Breast epithelium (tissue), 4 donors: ENCODE data around the gene EGLN3. TPM values are rescaled to one million over a fixed set of nuclear protein-coding genes. Genes with fewer than 3 reads are reported as not detected.

ENCODE experiments used
- DNase-seq, 2 donors: peaks; one replicate each; pipeline ENCODE4 v3.0.0-alpha.2; 2019; ENCODE audit warnings: low spot score in 2 of 2
- H3K27ac ChIP-seq, 2 donors: fragments of 200-600 bp; sonication (generic) in 1 of 2; one replicate each; pipeline ENCODE4 v1.5.1; 2016 to 2019; ENCODE audit warnings: mild to moderate bottlenecking in 1 of 2
- H3K27me3 ChIP-seq, 2 donors: fragments of 200-600 bp; sonication (generic) in 1 of 2; one replicate each; pipeline versions ENCODE4 v1.5.1 to v1.6.0; 2017 to 2019; ENCODE audit warnings: control low read depth in 1 of 2, mild to moderate bottlenecking in 1 of 2
- H3K36me3 ChIP-seq: fragments of 200-600 bp; one replicate; pipeline ENCODE4 v1.5.1; 2019
- H3K4me1 ChIP-seq, 2 donors: fragments of 200-600 bp; sonication (generic); one replicate each; pipeline ENCODE4 v1.5.1; 2016 to 2019; ENCODE audit warnings: control low read depth in 1 of 2
- H3K4me3 ChIP-seq, 3 donors: fragments of 200-600 bp; sonication (generic); 1 replicate in 2 of 3; 2 replicates in 1 of 3; pipeline ENCODE4 v1.5.1; 2016 to 2019; ENCODE audit warnings: mild to moderate bottlenecking in 3 of 3, moderate library complexity in 2 of 3
- H3K9me3 ChIP-seq, 2 donors: fragments of 200-600 bp; sonication (generic) in 1 of 2; one replicate each; pipeline ENCODE4 v1.5.1; 2016 to 2019; ENCODE audit warnings: control low read depth in 1 of 2
- POLR2A ChIP-seq: fragments of 450-650 bp; IDR thresholded peaks from one replicate; pipeline ENCODE4 v1.6.1; 2016; ENCODE audit warnings: antibody characterized with exemption, mild to moderate bottlenecking, moderate library complexity
- POLR2AphosphoS5 ChIP-seq, 3 donors: sonication (generic); formaldehyde crosslinking; IDR thresholded peaks; one replicate each; pipeline ENCODE4 v1.6.1; 2017; ENCODE audit warnings: antibody characterized with exemption in 3 of 3
- intact Hi-C: fragments of 100-400 bp; cut with DNase I; formaldehyde crosslinking; loops from one replicate; pipeline ENCODE4 v1.15.1; 2023; ENCODE audit warnings: low total_unique reads
- total RNA-seq, 3 donors: library from RNA; depleted of rRNA; stranded (reverse); fragments of >200 nt; gene quantifications; one replicate each; pipeline ENCODE4 v1.1.0, GENCODE V29; 2016
- TF ChIP-seq, protein P1 (sequence below), 3 donors: fragments of 450-650 bp; IDR thresholded peaks; one replicate each; pipeline ENCODE4 v1.5.1; 2016 to 2017; ENCODE audit warnings: antibody characterized with exemption in 3 of 3, mild to moderate bottlenecking in 3 of 3, moderate library complexity in 3 of 3

Gene EGLN3
- total RNA-seq, 3 donors from 2014 or later: 3.2 to 16.4 (median 13.9) TPM

- intact Hi-C loops: no loop called here
- no peak for DNase-seq
- no peaks in the 10 kb centered on the region for H3K27me3 ChIP-seq
- H3K27ac ChIP-seq: peak overlapping the region in 1 of 2 donors; percentile 19
- no peaks in the 10 kb centered on the region for H3K4me1 ChIP-seq
- H3K36me3 ChIP-seq: no peaks in the 10 kb centered on the region
- TF ChIP-seq, protein P1, sequence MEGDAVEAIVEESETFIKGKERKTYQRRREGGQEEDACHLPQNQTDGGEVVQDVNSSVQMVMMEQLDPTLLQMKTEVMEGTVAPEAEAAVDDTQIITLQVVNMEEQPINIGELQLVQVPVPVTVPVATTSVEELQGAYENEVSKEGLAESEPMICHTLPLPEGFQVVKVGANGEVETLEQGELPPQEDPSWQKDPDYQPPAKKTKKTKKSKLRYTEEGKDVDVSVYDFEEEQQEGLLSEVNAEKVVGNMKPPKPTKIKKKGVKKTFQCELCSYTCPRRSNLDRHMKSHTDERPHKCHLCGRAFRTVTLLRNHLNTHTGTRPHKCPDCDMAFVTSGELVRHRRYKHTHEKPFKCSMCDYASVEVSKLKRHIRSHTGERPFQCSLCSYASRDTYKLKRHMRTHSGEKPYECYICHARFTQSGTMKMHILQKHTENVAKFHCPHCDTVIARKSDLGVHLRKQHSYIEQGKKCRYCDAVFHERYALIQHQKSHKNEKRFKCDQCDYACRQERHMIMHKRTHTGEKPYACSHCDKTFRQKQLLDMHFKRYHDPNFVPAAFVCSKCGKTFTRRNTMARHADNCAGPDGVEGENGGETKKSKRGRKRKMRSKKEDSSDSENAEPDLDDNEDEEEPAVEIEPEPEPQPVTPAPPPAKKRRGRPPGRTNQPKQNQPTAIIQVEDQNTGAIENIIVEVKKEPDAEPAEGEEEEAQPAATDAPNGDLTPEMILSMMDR (IDR thresholded peaks at IDR 0.05): no peak
- TF ChIP-seq POLR2A (no peak), POLR2AphosphoS5 (IDR thresholded peaks at IDR 0.05) (no peak)
- no peaks in the 10 kb centered on the region for H3K9me3 ChIP-seq
- no peak overlapping the region for H3K4me3 ChIP-seq
Measured at GRCh38 chr14:33917661-33918060, 33.2 kb downstream of the EGLN3 start.

GRCh38 chr14:33916663-33917565, 34.0 kb downstream of the EGLN3 start:
- Histone ChIP-seq H3K4me3 (no peak overlapping the region), H3K9me3 (no peaks in the 10 kb centered on the region), H3K27me3 (no peaks in the 10 kb centered on the region), H3K36me3 (no peaks in the 10 kb centered on the region), H3K27ac (peak overlapping the region in 1 of 2 donors; percentile 19), H3K4me1 (no peaks in the 10 kb centered on the region)
- intact Hi-C loops: no loop called here
- DNase-seq: no peak
- TF ChIP-seq, protein P1 (IDR thresholded peaks at IDR 0.05): no peak
- no peak for TF ChIP-seq POLR2A
- no peak for TF ChIP-seq POLR2AphosphoS5 (IDR thresholded peaks at IDR 0.05)

DNA sequence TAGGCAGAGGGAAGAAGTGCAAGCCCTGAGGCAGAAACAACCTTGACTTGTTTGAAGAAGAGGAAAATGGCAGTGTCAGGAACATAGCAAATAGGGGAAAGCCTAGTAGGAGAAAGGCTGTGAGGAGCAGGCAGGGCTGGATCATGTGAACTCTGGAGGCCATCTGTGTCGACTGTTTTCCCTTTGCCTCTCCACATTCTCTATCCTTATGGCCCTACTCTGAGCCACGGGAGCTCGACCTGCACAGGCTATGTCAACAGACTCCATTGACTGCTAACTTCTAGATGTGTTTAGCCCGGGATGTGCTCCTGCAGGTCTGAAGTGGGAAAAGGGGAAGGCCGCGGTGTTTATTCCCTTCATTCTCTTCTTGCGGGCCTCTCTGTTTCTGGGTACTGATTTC, 35.2 kb downstream of the EGLN3 start:
- Histone ChIP-seq H3K9me3 (no peaks in the 10 kb centered on the region), H3K27me3 (no peaks in the 10 kb centered on the region), H3K36me3 (no peaks in the 10 kb centered on the region), H3K27ac (no peak overlapping the region), H3K4me3 (no peak overlapping the region), H3K4me1 (no peaks in the 10 kb centered on the region)
- DNase-seq: no peak
- no peak for TF ChIP-seq POLR2A
- TF ChIP-seq POLR2AphosphoS5 (IDR thresholded peaks at IDR 0.05): no peak
- TF ChIP-seq, protein P1 (IDR thresholded peaks at IDR 0.05): no peak
- intact Hi-C loops: no loop called here

DNA sequence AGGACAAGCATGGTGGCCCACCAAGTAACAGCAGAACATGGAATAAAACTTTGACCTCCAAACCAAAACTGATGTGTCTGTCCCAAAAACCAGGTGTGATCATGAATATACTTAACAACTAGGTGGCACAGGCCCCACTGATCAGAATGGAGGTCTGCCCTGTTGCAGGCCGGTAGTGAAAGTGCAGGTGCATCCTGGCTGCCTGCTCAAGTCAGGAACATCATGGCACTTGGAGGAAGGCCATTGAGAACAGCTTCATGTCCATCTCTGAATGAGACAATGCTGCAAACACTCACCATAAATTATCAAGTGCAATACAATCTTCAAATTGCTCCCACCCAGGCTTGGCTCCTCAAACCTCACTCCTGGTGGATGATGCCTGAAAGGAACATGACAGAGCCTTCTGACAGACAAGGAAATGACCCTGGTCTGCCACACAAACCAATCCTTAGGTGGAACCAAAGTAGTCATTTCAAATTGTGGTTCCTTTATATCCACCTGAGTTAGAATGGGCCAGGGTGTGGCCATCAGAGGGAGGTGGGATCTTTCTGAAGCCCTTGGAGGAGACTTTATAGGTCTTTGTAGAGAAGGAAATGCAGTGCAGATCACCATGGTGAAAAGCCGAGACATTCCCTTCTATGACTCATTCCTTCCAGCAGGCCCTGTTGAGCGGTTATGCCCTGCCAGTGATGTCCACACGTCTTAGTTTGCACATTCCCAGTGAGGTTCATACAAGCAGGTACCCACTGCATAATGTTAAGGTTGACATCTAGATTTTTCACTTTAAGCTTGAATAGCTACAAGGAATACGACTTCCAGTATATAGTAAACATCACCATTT, 36.0 kb downstream of the EGLN3 start:
- Histone ChIP-seq H3K36me3 (no peaks in the 10 kb centered on the region), H3K4me1 (no peaks in the 10 kb centered on the region), H3K27ac (no peak overlapping the region), H3K27me3 (no peaks in the 10 kb centered on the region), H3K4me3 (no peak overlapping the region), H3K9me3 (no peaks in the 10 kb centered on the region)
- intact Hi-C loops: no loop called here
- no peak for DNase-seq
- TF ChIP-seq, protein P1 (IDR thresholded peaks at IDR 0.05): no peak
- TF ChIP-seq POLR2A (no peak), POLR2AphosphoS5 (IDR thresholded peaks at IDR 0.05) (no peak)

GRCh38 chr14:33911046-33911445, 39.8 kb downstream of the EGLN3 start:
- intact Hi-C loops: no loop called here
- H3K4me1 ChIP-seq: no peaks in the 10 kb centered on the region
- no peaks in the 10 kb centered on the region for H3K36me3 ChIP-seq
- no peak overlapping the region for H3K27ac ChIP-seq
- no peaks in the 10 kb centered on the region for H3K9me3 ChIP-seq
- no peak for TF ChIP-seq POLR2A
- TF ChIP-seq POLR2AphosphoS5 (IDR thresholded peaks at IDR 0.05): no peak
- TF ChIP-seq, protein P1 (IDR thresholded peaks at IDR 0.05): no peak
- DNase-seq: no peak
- H3K27me3 ChIP-seq: no peaks in the 10 kb centered on the region
- no peak overlapping the region for H3K4me3 ChIP-seq
